Measurements from ENCODE around the gene COA1. TPM values are rescaled to one million over a fixed set of nuclear protein-coding genes. Genes with fewer than 3 reads are reported as not detected.

The COA1 gene
- total RNA-seq, 1 donor from 2014 or later: 102 TPM

GRCh38 chr7:43658718-43659548 is 70.4 kb downstream of the COA1 start:
- peaks cover 28% of the 10 kb centered on the region for H3K36me3 Mint-ChIP-seq (ENCODE audit: low read depth)

DNA sequence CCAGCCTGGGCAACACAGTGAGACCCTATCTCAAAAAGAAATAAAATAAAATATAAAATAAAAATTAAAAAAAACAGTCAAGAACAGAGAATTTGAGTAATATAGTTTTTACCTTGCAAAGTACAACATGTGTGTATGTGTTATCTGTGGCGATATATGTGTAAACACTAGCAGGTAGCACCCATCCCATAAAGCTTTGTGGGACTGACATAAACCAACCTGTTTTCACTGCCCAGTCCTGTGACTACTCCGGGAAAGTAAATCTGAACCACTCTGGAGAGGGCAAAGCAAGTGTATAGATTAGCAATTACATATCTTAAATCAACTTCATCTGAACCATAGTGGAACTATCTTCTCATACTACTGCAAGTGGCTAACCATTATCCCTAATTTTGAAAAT is 72.3 kb downstream of the COA1 start:
- no peak for DNase-seq (ENCODE audit: low read depth, low spot score)
- H3K4me3 Mint-ChIP-seq: no peak overlapping the region
- no peak overlapping the region for H3K27ac Mint-ChIP-seq (ENCODE audit: unreplicated experiment)
- peaks cover 9% of the 10 kb centered on the region for H3K4me1 Mint-ChIP-seq
- H3K9me3 Mint-ChIP-seq: no peaks in the 10 kb centered on the region
- H3K27me3 Mint-ChIP-seq (ENCODE audit: low read depth): no peaks in the 10 kb centered on the region
- no peak for TF ChIP-seq CTCF (conservative IDR thresholded peaks at IDR 0.05)
- peaks cover 26% of the 10 kb centered on the region for H3K36me3 Mint-ChIP-seq (ENCODE audit: low read depth)

More at GRCh38 chr7:43658718-43659548, 70.4 kb downstream of the COA1 start:
- DNase-seq (ENCODE audit: low read depth, low spot score): no peak
- no peak for TF ChIP-seq CTCF (conservative IDR thresholded peaks at IDR 0.05)
- no peaks in the 10 kb centered on the region for H3K27me3 Mint-ChIP-seq (ENCODE audit: low read depth)
- H3K4me1 Mint-ChIP-seq: peaks cover 4% of the 10 kb centered on the region
- H3K27ac Mint-ChIP-seq (ENCODE audit: unreplicated experiment): peak overlapping the region; percentile 73
- H3K9me3 Mint-ChIP-seq: peaks cover 3% of the 10 kb centered on the region
- no peak overlapping the region for H3K4me3 Mint-ChIP-seq

GRCh38 chr7:43655584-43655983 is 73.7 kb downstream of the COA1 start:
- Mint-ChIP-seq H3K27ac (ENCODE audit: unreplicated experiment) (no peak overlapping the region), H3K36me3 (ENCODE audit: low read depth) (peaks cover 23% of the 10 kb centered on the region), H3K27me3 (ENCODE audit: low read depth) (no peaks in the 10 kb centered on the region), H3K4me1 (peaks cover 15% of the 10 kb centered on the region), H3K9me3 (no peaks in the 10 kb centered on the region), H3K4me3 (no peak overlapping the region)
- no peak for TF ChIP-seq CTCF (conservative IDR thresholded peaks at IDR 0.05)
- DNase-seq (ENCODE audit: low read depth, low spot score): no peak

DNA sequence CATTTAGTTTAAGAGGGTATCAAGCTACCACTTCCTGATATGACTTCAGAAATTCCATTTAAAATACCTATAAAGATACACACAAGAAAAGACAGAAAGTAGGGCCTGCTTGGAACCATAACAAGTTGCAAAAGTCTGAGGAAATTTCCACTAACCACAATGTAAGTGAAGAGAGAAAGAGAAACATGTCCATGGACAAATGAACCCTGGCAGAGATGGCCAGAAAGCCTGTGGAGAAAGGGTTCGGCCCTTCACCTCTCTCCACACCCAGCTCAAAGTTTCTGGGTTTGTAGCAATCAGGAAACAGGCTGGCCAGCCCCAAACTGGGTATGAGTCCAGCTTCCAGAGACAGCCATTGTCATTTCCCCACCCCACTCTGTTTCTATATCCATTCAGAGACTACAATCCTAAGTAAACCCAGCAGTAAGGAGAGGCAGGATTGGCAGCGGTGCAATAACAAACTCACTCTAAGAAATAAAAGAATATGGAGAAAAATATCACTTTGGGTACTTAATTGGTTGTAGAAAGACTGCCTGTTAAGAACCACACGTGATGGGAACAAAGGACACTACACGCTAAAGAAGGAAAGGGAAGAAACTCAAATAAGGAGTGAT is 75.3 kb downstream of the COA1 start:
- TF ChIP-seq CTCF (conservative IDR thresholded peaks at IDR 0.05): no peak
- H3K9me3 Mint-ChIP-seq: no peaks in the 10 kb centered on the region
- H3K27me3 Mint-ChIP-seq (ENCODE audit: low read depth): no peaks in the 10 kb centered on the region
- H3K36me3 Mint-ChIP-seq (ENCODE audit: low read depth): peaks cover 21% of the 10 kb centered on the region
- peaks cover 30% of the 10 kb centered on the region for H3K4me1 Mint-ChIP-seq
- H3K27ac Mint-ChIP-seq (ENCODE audit: unreplicated experiment): no peak overlapping the region
- H3K4me3 Mint-ChIP-seq: no peak overlapping the region
- no peak for DNase-seq (ENCODE audit: low read depth, low spot score)

GRCh38 chr7:43653466-43653865 is 75.9 kb downstream of the COA1 start:
- Mint-ChIP-seq H3K27ac (ENCODE audit: unreplicated experiment) (no peak overlapping the region), H3K4me1 (peaks cover 36% of the 10 kb centered on the region), H3K4me3 (no peak overlapping the region), H3K9me3 (no peaks in the 10 kb centered on the region), H3K36me3 (ENCODE audit: low read depth) (peaks cover 18% of the 10 kb centered on the region), H3K27me3 (ENCODE audit: low read depth) (no peaks in the 10 kb centered on the region)
- no peak for TF ChIP-seq CTCF (conservative IDR thresholded peaks at IDR 0.05)
- DNase-seq (ENCODE audit: low read depth, low spot score): no peak

Measured in neural crest cell (in vitro differentiated cells).